LNCaP clone FGC (cell line): ENCODE measurements around the gene CLSTN3.

Experiments
- DNase-seq: peaks from one replicate; pipeline ENCODE4 v3.0.0-alpha.2; 2011; ENCODE audit warnings: low read depth
- H3K4me3 ChIP-seq: 2 replicates; pipeline ENCODE4 v1.5.1; 2011; ENCODE audit warnings: mild to moderate bottlenecking, low read depth, low read length, control low read depth
- TF ChIP-seq, protein P1 (sequence below): IDR thresholded peaks from 2 replicates; pipeline ENCODE4 v1.5.1; 2012; ENCODE audit warnings: mild to moderate bottlenecking; ENCODE audit not compliant: control insufficient read depth, insufficient read depth; ENCODE audit errors: extremely low read depth

The CLSTN3 gene

DNA sequence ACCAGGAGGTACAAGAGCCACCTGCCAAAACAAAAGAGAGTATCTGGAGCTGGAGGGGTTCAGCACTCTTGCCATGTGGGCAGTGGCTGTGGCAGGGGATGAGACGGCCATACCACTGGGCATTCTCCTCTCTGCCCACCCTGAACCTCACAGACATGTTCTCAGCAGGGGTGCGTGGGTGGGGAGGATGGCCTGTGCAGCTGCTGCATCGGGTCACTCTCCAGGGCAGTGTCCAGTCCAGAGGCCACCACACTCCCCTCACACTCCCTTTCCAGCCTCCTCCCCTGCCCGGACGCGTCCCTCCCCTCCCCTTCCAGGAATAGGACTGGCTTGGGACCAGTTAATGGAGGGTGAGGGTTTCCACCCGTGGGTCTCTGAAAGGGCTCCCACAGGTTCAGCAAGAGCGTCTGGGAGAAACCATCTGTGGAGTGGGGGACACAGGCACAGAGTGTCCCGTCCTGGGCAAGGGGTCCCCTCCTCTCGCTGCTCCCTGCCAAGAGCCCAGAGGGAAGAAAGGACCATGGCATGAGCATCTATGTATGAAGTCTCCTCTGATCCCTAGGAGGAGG, 38.4 kb upstream of the CLSTN3 start:
- TF ChIP-seq, protein P1, sequence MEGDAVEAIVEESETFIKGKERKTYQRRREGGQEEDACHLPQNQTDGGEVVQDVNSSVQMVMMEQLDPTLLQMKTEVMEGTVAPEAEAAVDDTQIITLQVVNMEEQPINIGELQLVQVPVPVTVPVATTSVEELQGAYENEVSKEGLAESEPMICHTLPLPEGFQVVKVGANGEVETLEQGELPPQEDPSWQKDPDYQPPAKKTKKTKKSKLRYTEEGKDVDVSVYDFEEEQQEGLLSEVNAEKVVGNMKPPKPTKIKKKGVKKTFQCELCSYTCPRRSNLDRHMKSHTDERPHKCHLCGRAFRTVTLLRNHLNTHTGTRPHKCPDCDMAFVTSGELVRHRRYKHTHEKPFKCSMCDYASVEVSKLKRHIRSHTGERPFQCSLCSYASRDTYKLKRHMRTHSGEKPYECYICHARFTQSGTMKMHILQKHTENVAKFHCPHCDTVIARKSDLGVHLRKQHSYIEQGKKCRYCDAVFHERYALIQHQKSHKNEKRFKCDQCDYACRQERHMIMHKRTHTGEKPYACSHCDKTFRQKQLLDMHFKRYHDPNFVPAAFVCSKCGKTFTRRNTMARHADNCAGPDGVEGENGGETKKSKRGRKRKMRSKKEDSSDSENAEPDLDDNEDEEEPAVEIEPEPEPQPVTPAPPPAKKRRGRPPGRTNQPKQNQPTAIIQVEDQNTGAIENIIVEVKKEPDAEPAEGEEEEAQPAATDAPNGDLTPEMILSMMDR: no peak
- no peak for DNase-seq
- H3K4me3 ChIP-seq: peak overlapping the region; percentile 52

DNA sequence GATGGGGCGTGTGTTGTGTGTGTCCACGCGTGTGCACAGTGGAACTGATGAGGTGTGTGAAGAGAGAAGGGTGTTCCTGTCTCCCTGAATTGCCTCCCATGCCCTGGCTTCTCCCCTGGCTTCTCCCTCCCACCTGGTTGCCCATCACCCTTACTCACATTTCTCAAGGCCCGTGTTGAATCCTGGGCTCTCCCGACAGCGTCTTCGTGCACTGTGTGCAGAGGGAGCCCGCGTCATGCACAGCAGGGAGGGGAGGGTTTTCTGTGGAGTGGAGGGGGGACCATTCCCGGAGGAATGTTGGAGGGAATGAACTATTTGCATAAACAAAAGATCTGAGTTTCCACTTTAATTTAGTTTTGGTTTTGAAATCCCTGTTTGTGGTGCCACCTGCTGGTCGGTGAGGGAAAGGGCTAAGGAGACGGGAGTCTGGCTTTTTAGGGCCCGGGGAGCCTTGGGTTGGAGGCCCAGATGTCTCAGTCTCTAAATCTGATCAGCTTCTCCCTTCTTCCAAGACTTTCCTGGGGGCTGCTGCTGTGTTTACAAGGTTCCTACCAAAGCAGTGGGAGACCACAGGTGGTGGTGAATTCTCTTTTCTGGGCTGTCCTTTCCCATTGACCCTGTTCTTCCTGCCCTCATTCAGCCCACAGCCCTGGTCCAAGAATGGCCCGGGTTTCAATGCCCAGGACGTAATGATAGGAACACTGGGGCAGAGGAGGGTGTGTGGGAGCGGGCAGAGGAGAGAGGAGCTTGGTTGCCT, 37.8 kb upstream of the CLSTN3 start, which contains the start of gene C1R:
C1R (minus strand) TSS at position 217 of the 757 bp plus-strand sequence; CDS start at position 160, 57 bp downstream.
- TF ChIP-seq, protein P1: peak; percentile 84
- peak within 1 kb of the TSS; percentile 52 for H3K4me3 ChIP-seq
- no peak for DNase-seq

DNA sequence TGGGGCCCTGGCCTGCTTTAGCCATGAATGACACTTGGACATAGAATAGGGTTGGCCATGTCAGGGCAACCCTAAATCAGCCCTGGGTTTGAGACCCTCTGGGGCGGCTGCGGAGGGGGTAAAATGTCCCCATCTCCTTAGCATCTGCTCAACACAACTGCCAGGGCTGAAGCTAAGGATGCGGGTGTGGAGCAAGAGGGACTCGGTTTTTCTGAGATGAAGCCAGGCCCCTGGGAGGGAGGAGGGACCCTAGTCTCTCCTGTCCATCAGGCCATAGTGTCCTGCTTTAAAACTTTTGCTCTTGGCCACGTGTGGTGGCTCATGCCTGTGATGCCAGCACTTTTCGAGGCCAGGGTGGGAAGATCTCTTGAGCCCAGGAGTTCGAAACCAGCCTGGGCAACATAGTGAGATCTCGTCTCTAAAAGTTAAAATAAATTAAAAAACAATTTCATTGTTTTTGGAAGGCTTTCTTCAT, 37.1 kb upstream of the CLSTN3 start:
- TF ChIP-seq, protein P1: no peak
- no peak overlapping the region for H3K4me3 ChIP-seq
- DNase-seq: no peak

DNA sequence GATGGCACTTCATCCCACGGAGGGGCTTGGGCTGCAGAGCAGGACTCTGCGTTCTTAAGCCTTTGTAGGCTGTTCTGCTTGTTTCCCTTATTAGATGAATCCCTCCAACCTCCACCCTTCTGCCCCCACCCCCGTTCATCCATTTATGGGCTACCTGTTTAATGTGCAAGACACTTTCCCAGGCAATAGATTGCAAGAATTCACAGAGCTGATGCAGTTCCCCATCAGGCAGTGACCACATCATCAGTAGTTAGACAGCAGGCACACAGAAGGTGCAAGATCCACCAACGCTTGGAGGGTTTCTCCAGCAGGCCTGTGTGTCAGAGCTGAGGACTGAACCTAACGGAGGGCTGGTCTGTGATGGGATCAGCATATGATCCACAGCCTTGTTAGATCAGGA, 36.7 kb upstream of the CLSTN3 start:
- no peak for DNase-seq
- H3K4me3 ChIP-seq: no peak overlapping the region
- TF ChIP-seq, protein P1: no peak

DNA sequence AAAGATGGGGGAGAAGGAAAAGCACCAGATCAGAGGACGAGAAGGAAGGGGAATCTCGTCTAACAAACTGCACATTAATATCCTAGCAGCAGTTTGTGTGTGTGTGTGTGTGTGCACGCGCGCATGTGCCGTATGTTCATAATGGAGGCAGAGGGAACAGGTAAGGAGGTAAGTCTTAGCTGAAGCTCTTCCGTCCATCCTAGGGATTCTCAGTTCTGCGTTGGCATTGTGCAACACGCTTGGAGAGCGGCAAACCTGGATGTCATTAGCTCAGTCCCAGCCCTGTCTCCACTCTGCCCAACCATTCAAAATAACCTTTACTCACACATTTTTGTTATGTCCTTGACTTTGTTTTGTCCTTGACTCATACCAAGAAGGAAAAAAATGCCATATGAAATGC, 36.3 kb upstream of the CLSTN3 start:
- no peak for DNase-seq
- TF ChIP-seq, protein P1: no peak
- no peak overlapping the region for H3K4me3 ChIP-seq

DNA sequence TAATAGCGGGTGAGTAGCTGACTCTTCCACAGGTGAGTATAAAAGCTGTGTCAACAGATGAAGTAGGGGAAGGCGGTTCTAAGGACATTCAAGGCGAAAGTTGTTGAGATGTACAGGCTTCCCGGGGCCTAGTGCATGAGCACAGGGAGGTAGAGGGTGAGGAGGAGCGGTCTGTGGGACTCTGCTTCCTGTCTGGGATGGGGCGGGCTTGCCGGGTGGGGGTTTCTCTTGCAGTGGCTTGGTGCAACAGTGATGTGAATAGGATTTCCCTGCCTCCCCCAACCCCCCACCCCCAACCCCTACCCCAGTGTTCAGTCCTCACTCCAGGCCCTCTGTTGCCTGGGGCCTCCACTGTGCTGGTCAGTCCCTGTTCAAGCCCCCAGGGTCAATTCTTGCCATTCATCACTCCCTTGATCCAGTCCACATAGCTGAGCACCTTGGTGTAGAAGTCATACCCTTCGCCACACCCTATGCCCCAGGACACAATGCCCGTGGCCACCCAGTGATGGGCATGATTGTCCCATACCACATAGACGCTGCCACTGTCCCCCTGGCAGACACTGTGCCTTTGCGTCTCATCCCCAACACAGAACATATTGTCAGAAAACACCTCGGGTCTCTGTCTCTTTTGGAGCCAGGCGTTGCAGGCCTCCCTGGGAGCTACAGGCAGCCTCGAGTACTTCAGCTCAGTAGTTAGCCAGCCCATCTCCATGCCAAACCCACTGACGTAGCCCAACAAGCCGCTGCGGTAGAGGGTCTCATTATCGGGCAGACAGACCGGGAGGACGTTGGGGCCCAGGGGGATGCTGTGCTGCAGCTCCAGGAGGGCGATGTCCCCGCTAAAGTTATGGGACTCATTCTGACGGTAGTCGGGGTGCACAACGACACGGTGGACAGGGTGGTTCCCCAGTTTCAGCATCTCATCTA, 33.9 kb upstream of the CLSTN3 start:
- no peak overlapping the region for H3K4me3 ChIP-seq
- no peak for DNase-seq

More for the DNA sequence above, 33.9 kb upstream of the CLSTN3 start:
- TF ChIP-seq, protein P1: no peak
